ENCODE results near the gene BTNL3.

DNA sequence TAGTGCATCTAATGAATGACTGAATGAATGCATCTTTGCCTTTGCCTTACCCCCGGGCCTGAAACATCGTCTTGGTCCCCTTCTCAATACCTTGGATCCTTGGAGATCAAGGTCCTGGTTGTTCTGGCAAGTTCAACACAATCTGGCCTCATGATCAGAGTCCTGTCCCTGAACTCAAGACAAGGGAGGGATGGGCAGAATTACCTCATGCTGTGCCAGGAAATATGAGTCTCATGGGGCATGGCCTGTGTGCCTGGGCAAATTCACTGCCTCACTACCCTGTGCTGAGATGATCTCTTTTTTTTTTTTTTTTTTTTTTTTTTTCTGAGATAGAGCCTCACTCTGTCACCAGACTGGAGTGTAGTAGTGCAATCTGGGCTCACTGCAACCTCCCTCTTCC lies 630 bp upstream of the BTNL3 start:
- TF ChIP-seq, protein P1, sequence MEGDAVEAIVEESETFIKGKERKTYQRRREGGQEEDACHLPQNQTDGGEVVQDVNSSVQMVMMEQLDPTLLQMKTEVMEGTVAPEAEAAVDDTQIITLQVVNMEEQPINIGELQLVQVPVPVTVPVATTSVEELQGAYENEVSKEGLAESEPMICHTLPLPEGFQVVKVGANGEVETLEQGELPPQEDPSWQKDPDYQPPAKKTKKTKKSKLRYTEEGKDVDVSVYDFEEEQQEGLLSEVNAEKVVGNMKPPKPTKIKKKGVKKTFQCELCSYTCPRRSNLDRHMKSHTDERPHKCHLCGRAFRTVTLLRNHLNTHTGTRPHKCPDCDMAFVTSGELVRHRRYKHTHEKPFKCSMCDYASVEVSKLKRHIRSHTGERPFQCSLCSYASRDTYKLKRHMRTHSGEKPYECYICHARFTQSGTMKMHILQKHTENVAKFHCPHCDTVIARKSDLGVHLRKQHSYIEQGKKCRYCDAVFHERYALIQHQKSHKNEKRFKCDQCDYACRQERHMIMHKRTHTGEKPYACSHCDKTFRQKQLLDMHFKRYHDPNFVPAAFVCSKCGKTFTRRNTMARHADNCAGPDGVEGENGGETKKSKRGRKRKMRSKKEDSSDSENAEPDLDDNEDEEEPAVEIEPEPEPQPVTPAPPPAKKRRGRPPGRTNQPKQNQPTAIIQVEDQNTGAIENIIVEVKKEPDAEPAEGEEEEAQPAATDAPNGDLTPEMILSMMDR (conservative IDR thresholded peaks at IDR 0.05 in 1 of 2, IDR thresholded peaks at IDR 0.05 in 1 of 2; ENCODE audit: extremely low read depth in 1 of 2, insufficient read depth in 1 of 2, low read depth in 1 of 2, low read length in 2 of 2): no peak
- no peak for TF ChIP-seq EZH2 (IDR thresholded peaks at IDR 0.05; ENCODE audit: borderline replicate concordance, low read length)
